ENCODE results near the gene FBXL7. TPM values are rescaled to one million over a fixed set of nuclear protein-coding genes. Genes with fewer than 3 reads are reported as not detected.

FBXL7 gene
- total RNA-seq, 1 donor from 2014 or later = 8.0 TPM

- TF ChIP-seq, protein P1, sequence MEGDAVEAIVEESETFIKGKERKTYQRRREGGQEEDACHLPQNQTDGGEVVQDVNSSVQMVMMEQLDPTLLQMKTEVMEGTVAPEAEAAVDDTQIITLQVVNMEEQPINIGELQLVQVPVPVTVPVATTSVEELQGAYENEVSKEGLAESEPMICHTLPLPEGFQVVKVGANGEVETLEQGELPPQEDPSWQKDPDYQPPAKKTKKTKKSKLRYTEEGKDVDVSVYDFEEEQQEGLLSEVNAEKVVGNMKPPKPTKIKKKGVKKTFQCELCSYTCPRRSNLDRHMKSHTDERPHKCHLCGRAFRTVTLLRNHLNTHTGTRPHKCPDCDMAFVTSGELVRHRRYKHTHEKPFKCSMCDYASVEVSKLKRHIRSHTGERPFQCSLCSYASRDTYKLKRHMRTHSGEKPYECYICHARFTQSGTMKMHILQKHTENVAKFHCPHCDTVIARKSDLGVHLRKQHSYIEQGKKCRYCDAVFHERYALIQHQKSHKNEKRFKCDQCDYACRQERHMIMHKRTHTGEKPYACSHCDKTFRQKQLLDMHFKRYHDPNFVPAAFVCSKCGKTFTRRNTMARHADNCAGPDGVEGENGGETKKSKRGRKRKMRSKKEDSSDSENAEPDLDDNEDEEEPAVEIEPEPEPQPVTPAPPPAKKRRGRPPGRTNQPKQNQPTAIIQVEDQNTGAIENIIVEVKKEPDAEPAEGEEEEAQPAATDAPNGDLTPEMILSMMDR (IDR thresholded peaks at IDR 0.05) = no peak
- Histone ChIP-seq H3K4me1 (peaks cover 19% of the 10 kb centered on the region), H3K9me3 (no peaks in the 10 kb centered on the region), H3K27me3 (ENCODE audit: low read depth) (no peaks in the 10 kb centered on the region), H3K27ac (no peak overlapping the region), H3K4me3 (no peak overlapping the region), H3K36me3 (no peaks in the 10 kb centered on the region)
- ATAC-seq = no peak
- intact Hi-C loops (cut with DNase I) = no loop called here
- no peak for DNase-seq
These were observed 192.9 kb downstream of the FBXL7 start for GRCh38 chr5:15692706-15693381.

DNA sequence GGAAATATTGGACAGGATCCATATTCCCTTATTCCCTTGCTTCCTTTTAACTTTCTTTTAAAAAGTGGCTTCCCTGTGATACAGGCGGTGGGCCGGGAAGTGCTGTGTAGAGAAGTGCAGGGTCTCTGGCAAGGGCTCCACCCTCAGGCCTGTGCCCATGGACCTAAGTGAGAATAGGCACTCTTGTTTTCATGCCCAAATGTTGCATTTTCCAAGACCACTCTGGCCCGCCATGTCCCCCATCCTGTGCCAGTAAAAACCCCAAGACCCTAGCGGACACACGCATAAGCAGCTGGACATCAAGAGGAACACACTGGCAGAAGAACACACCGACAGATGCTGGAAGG lies 193.4 kb downstream of the FBXL7 start:
- H3K36me3 ChIP-seq = no peaks in the 10 kb centered on the region
- intact Hi-C loops (cut with DNase I) = no loop called here
- peaks cover 19% of the 10 kb centered on the region for H3K4me1 ChIP-seq
- no peaks in the 10 kb centered on the region for H3K9me3 ChIP-seq
- H3K4me3 ChIP-seq = no peak overlapping the region
- DNase-seq (no peak), ATAC-seq (no peak)
- H3K27ac ChIP-seq = no peak overlapping the region
- no peaks in the 10 kb centered on the region for H3K27me3 ChIP-seq (ENCODE audit: low read depth)
- TF ChIP-seq, protein P1 (IDR thresholded peaks at IDR 0.05) = no peak

- DNase-seq (no peak), ATAC-seq (no peak)
- Histone ChIP-seq H3K27me3 (ENCODE audit: low read depth) (no peaks in the 10 kb centered on the region), H3K27ac (no peak overlapping the region), H3K36me3 (no peaks in the 10 kb centered on the region), H3K4me3 (no peak overlapping the region), H3K4me1 (peaks cover 19% of the 10 kb centered on the region), H3K9me3 (no peaks in the 10 kb centered on the region)
- intact Hi-C loops (cut with DNase I) = no loop called here
- TF ChIP-seq, protein P1 (IDR thresholded peaks at IDR 0.05) = no peak
These were observed 194.0 kb downstream of the FBXL7 start for GRCh38 chr5:15693933-15694332.

GRCh38 chr5:15694696-15695214 lies 194.8 kb downstream of the FBXL7 start:
- Histone ChIP-seq H3K9me3 (no peaks in the 10 kb centered on the region), H3K36me3 (no peaks in the 10 kb centered on the region), H3K27ac (peak overlapping the region; percentile 19), H3K4me3 (no peak overlapping the region), H3K4me1 (peaks cover 19% of the 10 kb centered on the region), H3K27me3 (ENCODE audit: low read depth) (no peaks in the 10 kb centered on the region)
- ATAC-seq = no peak
- DNase-seq = no peak
- TF ChIP-seq, protein P1 (IDR thresholded peaks at IDR 0.05) = no peak
- intact Hi-C loops (cut with DNase I) = no loop called here

DNA sequence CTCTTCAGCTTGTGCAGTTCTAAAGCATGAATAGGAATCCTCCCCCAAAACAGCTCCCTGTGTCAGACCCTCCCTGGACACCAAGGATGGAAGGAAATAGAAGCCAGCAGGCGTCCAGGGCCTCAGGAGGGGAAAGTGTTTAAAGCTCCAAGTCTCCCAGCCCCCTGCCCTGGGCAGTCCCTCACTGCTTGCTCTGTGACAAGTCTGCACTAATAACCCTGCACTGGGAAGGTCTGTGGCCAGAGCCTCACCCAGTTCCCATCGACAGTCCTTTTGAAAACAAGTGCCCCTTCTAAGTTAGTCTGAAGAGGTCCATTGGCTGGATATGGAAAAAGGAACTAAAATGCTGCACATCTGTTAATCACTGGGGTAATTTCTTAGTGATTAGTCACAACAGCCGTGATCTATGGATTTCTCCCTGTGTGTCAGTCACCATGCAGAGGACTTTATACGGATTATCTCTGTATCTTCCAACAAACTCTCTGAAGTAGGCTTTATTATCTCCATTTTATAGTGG lies 195.3 kb downstream of the FBXL7 start:
- peak overlapping the region; percentile 19 for H3K27ac ChIP-seq
- no peaks in the 10 kb centered on the region for H3K36me3 ChIP-seq
- TF ChIP-seq, protein P1 (IDR thresholded peaks at IDR 0.05) = no peak
- H3K4me1 ChIP-seq = peaks cover 19% of the 10 kb centered on the region
- intact Hi-C loops (cut with DNase I) = no loop called here
- H3K4me3 ChIP-seq = no peak overlapping the region
- H3K27me3 ChIP-seq (ENCODE audit: low read depth) = no peaks in the 10 kb centered on the region
- DNase-seq (no peak), ATAC-seq (peak; percentile 79 to 83)
- no peaks in the 10 kb centered on the region for H3K9me3 ChIP-seq

Data from lower lobe of right lung (tissue), 2 donors.